ENCODE measurements around the gene KANK2.
"Not testable (repeated sequence)": the region's sequence is repeated elsewhere in the genome, so short reads cannot be mapped to it uniquely, and the experiment has no call there.

The KANK2 gene

DNA sequence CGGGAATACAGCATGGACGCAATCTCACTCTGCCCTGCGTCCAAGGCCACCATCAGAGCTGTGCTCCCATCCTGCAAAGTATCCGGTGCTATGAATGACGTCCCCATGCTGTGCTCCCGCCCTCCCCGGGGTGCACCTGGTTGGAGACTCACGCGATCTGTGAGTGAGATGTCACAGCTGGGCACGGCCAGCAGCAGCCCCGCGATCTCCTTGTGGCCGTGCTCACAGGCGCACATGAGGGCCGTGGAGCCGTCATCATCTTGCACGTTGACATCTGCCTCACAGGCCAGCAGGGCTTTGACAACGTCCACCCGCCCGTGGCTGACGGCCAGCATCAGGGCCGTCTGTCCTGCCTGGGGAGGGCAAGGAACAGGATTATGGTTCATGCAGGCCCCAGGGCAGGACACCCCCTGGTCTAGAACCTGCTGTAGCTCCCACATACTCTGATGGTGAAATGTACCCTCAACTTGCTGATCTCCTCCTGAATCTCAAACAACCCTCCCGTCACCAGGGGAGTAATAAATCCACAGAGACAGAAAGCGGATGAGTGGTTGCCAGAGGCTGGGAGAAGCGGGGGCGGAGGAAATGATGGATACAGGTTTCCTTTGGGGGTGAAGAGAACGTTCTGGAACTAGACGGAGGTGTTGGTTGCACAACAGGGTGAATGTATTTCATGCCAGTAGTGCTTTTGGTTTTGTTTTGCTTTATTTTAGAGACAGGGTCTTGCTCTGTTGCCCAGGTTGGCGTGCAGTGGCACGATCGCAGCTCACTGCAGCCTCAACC is 27.3 kb downstream of the KANK2 start:
- FAIRE-seq = no peak

DNA sequence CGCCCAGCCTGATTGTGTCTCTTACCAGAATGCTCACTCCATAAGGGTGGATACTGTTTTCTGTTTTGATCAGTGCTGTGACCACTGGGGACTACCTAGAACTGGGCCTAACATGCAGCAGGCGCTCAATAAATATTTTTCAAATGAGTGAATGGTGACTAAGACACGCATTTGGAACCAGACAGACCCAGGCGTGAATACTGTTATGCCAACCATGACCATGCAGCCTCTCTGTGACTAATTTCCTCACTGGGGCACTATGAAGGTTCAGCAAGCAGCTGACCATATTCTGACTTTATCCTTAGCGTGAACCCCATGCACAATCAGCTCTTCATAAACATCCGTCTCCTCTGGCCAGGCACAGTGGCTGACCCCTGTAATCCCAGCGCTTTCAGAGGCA is 28.8 kb downstream of the KANK2 start:
- no peak for FAIRE-seq

GRCh38 chr19:11166281-11167142 is 30.8 kb downstream of the KANK2 start:
- FAIRE-seq = no peak

DNA sequence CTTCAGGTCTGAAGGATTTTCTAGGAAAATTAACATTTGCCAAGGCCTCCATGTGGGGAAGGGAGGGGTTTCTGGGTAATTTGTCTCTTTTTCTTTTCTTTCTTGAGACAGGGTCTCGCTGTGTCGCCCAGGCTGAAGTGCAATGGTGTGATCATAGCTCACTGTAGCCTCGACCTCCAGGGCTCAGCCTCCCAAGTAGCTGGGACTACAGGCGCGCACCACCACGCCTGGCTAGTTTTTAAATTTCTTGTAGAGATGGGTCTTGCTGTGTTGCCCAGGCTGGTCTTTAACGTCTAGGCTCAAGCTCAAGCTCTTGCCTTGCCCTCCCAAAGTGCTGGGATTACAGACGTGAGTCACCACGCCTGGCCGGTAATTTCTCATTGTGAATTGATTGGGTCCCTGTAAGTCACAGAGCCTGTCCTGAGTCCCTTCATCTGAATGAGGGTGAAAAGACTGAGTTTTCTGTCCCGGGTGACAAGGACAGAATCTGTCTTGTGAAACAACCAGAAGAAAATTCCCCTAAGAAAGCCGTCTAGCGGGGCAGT is 31.8 kb downstream of the KANK2 start:
- no peak for FAIRE-seq

DNA sequence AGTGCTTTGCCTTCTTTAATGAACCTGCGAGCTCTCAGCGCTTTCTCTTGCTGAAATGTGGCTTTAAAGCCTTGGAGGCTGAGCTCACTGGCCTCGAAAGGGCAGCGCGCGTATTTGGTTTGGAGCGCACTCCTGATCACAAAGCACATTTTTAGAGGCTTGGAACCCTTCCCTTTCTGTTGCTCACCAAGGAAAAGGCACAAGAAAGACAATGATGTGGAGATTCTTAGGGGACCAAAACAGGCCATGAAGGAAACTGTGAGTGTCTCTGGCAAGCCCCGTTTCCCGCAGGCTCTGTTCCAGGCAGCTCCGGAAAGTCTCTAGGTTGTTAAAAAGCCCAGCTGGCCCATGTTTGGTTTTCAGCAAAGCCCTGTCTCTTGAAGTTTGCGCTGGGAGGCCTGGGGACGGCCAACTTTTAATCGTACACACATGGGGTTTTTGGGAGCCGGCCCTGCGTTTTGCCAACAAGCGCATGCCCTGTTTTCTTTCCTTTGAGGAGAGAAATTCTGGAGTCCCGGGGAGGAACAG is 32.4 kb downstream of the KANK2 start:
- no peak for FAIRE-seq

DNA sequence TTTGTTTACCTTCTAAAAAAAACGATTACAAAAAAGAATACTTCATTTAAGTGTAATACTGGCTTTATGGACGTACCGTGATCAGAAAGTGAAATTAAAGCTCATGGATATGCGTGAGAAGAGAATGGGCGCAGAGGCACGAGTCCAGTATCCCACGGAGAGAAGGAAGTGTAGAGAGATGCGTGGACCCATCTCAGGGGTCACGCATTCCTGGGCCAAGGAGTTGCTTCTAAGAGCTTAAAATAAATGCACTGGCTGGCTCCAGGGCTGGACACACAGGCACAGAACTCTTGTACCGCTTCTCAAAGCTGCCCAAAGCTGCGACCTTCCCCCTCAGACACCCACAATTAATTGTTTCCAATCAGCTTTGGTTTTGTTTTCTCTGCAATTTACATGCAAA is 33.0 kb downstream of the KANK2 start:
- FAIRE-seq = no peak

GRCh38 chr19:11160440-11160768 is 36.9 kb downstream of the KANK2 start:
- FAIRE-seq = not testable (repeated sequence)

DNA sequence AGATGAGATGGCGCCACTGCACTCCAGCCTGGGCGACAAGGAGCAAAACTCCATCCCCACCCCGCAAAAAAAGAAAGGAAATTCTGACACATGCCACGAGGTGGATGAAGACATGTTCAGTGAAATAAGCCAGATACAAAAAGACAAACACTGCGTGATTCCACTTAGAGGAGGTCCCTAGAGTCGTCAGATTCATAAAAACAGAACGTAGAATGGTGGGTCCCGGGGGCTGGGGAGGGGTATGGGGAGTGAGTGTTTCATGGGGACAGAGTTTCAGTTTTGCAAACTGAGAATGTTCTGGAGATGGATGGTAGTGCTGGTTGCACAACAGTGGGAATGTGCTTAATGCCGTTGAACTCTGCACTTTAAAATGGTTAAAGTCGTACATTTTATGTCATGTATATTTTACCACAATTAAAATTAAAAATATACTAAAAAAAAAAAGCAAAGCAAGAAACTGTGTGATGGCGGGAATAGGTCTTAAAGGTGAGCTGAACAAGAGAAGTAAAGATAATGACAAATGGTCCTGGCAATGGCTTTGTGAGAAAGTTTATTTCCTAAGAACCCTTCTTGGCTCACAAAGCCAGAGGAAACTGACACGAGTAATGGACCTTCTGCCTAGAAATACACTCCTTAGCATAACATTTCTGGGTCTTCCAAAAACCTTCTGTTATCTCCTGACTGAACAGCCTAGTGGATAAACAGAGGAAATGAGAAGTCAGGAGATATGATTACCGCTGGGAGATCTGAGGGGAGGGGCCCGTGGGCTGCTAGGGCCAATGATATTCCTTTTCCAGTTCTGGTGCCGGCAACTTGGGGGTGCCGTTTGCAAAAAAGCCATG is 37.5 kb downstream of the KANK2 start:
- no peak for FAIRE-seq

GRCh38 chr19:11155373-11156120 is 41.8 kb downstream of the KANK2 start, which contains the start of gene SPC24:
TSS of gene SPC24 (minus strand) at chr19:11155782. CDS start at chr19:11155776, 6 bp downstream.
- peak; percentile 94 for FAIRE-seq

DNA sequence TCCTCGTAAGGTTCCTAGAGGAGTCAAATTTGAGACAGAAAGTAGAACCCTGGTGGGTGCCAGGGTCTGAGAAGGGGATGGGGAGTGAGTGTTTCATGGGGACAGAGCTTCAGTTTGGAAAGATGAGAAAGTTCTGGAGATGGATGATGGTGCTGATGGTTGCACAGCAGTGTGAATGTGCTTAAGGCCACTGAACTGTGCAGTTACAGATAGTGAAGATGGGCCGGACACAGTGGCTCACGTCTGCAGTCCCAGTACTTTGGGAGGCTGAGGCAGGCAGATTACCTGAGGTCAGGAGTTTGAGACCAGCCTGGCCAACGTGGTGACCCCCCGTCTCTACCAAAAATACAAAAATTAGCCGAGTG is 42.7 kb downstream of the KANK2 start:
- FAIRE-seq = no peak

DNA sequence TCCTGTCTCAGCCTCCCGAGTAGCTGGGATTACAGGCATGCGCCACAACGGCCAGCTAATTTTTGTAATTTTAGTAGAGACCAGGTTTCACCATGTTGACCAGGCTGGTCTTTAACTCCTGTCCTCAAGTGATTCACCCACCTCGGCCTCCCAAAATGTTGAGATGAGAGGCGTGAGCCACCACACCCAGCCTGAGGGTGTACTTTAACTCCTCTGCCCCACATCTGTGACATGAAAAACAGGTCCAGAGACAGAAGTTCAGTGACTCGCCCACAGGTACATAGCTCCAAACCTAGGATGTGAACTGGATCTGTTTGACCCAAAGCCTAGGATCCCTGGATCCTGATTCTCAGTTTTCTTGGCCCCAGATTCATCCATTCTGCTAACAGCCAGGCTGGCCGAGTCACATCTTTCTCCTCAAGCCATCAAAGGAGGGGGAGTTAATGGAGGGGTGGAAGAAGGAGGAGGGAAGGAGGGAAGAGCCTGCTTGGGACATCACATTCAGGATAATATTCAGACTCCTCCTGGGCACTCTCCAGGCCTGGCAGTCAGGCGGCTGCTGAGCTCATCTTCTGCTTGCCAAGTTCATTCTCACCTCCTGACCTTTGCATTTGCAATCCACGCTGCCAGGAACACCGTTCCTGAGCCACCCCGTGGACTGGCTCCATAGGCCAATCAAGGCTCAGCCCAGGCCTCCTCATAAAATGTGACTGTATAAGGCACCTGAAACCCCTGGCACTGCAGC is 44.9 kb downstream of the KANK2 start:
- FAIRE-seq = no peak

DNA sequence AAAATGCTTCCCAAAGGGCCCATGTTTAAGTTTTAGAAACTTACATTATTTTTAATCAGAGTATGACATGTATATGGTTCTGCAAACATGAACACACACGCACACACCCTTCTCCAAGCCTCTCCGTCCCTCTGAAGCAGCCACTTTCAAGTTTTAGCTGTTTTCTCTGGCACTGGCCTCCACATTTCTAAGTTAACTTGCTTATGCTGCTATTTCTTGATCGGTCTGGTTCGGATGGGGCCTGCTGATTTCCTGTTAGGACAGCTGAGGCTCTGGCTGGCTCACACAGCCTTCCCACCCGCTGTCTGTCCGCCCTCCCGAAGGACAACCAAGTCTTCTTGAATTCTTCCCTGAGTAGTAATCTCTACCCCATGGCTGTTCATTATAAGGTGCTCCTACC is 46.2 kb downstream of the KANK2 start:
- FAIRE-seq = no peak

GRCh38 chr19:11148001-11148400 is 49.3 kb downstream of the KANK2 start:
- no peak for FAIRE-seq

DNA sequence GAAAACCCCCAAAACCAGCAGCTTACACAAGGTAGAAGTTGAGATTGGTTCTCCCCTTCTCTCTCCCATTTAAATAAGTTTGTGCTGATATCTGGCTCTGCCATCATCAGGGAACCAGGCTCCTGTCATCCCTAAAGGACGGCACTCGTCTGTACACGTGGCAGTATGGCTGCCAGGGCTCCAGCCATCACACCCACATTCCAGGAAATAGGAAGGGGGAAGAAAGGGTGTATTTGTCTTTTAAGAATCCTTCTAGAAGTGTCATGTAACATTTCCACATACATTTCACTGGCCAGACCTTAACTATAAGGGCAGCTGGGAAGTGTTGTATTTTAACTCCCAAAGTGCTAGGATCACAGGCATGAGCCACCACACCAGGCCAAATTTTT is 51.8 kb downstream of the KANK2 start:
- FAIRE-seq = no peak

- FAIRE-seq = no peak
These were observed 54.7 kb downstream of the KANK2 start for GRCh38 chr19:11142528-11143171.

DNA sequence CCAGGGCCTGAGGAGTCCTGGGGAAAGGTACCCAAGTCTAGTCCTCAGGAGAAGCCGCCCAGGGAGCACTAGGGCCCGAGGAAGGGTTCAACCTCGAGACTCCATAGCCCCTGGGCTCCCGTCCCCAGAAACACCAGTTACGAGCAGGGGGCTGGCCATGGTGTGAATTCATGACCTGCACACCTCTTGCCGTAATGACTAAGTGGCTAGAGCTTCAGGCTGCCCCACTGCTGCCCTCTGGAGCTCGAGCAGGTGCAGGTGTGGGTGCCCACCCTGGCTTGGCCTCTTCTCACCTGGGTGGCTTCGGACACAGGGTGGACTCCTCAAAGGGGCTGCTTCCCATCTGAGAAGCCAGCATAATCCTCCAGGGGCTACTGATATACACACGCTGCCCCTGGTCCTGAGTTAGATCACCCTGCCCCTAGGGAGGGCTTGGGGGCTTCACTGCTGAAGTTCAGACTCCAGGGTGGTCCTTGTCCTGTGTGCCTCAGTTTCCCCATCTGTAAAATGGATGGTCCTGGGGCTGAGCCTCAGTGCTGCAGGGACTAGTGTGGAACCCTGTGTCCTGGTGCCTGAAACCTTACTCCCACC is 55.3 kb downstream of the KANK2 start:
- no peak for FAIRE-seq

DNA sequence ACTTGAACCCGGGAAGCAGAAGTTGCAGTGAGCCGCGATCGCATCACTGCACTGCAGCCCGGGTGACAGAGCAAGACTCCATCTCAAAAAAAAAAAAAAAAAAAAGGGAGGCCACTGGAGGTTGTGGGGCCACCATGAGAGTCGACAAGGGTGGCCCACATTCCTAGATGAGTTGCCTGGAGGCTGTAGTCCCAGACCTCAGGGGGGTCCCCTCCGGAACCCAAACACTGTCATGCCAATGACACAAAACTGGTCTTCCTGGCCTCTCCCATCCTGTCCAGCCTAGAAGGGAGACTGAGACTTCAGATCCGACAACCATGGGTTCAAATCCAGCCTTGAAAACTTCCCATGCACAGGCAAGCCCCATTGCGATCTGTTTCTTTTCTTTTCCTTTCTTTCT is 56.4 kb downstream of the KANK2 start:
- no peak for FAIRE-seq

DNA sequence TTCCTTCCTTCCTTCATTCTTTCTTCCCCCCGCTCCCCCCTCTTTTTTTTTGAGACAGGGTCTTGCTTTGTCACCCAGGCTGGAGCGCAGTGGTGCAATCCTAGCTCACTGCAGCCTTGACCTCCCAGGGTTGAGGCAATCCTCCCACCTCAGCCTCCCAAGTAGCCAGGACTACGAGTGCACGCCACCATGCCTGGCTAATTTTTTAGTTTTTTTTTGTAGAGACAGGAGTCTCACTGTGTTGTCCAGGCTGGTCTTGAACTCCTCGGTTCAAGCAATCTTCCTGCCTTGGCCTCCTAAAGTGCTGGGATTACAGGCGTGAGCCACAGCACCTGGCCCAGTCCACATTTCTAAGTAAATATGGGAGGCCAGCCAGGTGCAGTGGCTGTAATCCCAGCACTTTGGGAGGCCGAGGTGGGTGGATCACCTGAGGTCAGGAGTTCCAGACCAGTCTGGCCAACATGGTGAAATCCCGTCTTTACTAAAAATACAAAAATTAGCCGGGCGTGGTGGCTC is 57.3 kb downstream of the KANK2 start:
- not testable (repeated sequence) for FAIRE-seq

GRCh38 chr19:11138601-11139300 is 58.6 kb downstream of the KANK2 start:
- no peak for FAIRE-seq

All from TTC549 (cell line).